GM19324 (cell line): ENCODE data around the gene SLC7A4.
"Not testable (repeated sequence)": the region's sequence is repeated elsewhere in the genome, so short reads cannot be mapped to it uniquely, and the experiment has no call there.

Source experiments
- ATAC-seq: cut with Tn5 transposase; IDR thresholded peaks from one replicate; pipeline ENCODE4 v1.9.1; 2021; ENCODE audit warnings: mild to moderate bottlenecking, moderate library complexity; ENCODE audit not compliant: unreplicated experiment, low FRiP score

Gene SLC7A4

DNA sequence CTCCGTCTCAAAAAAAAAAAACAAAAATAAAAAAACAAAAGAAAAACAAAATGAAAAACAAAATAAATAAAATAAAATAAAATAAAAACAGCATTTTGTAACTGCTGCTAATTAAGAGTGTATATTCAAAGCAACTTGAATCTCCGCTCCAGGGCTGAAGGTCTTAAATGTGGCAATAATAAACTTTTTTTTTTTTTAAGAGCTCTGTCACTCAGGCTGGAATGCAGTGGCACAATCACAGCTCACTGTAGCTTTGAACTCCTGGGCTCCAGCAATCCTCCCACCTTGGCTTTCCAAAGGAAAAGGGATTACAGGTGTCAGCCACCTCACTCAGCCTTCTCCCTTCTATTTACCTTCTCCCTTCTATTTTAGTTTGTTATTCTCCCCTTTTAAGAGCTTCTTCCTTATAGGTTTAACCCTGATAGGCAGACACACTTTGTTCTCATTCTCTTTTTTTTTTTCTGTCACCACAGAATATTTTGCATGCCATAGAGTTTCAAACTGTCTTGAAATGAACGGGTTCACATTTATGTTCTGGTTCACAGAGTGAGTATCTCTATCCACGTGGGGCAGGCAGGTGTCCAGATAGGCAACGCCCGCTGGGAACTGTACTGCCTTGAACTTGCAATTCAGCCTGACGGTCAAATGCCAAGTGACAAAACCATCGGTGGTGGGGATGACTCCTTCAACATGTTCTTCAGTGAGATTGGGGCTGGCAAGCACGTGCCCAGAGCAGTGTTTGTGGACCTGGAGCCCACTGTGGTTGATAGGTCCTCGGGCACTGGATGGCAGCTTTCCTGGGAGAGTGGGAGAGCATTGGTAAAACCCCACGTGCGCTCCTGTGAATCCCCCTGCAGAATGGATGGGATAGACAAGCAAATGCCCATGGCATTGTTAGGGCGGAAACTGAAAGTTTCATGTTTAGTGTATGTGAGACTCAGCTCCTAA, 32.8 kb upstream of the SLC7A4 start:
- ATAC-seq = no peak

- ATAC-seq = not testable (repeated sequence)
These were observed 32.1 kb upstream of the SLC7A4 start for GRCh38 chr22:21064425-21064824.

DNA sequence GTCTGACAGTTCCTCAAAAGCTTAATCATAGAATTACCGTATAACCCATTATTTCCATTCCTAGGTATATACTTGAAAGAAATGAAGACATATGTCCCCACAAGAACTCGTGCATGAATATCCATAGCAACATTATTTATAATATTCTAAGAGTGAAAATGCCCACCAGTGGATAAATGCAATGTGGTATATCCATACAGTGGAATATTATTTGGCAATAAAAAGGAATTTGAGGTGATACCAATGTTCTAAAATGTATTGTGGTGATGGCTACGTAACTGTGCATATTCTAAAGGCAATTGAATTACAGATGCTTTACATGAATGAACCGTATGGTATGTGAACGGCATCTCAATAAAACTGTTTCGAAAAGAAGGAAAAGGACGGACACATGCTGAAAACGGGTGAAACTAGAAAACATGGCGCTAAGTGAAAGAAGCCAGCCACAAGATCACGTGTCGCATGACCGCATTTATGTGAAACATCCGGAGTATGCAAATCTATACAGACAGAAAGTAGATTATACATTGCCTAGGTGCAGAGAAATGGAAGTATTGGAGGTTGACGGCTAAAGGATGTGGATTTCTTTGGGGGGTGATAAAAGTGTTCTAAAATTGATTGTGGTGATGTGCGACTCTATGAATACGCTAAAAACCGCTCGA, 29.4 kb upstream of the SLC7A4 start:
- not testable (repeated sequence) for ATAC-seq

GRCh38 chr22:21060363-21060762, 28.0 kb upstream of the SLC7A4 start:
- not testable (repeated sequence) for ATAC-seq

DNA sequence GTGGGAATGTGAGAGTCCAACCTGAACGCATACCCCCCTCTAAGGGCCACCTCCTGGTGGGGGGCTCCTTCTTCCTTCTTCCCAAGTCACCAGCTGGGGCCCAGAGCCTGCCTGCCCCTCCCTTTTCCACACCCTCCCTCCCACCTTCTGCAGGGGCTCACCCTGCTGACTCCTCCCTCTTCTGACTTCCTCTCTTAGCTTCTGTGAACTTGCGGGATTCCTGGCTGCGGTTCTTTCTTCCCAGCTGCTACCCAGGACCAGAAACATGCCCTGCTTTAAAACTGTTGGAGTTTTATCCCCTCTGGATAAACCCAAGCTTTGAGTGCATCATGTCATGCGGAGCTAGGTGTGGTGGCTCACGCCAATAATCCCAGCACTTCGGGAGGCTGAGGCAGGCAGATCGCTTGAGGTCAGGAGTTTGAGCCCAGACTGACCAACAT, 23.5 kb upstream of the SLC7A4 start:
- no peak for ATAC-seq

DNA sequence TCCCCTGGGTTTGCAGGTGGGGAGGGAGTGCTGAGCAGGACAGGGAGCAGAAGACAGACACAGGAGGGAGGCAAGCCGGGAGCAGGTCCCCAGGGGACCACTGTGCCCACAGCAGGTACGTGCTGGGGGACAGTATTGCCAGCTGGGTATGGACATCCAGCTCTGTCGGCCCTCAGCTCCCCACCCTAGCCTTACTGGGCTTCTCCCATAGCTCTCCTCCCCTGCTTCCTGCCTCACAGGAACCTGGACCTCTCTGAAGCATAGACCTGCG, 23.1 kb upstream of the SLC7A4 start:
- no peak for ATAC-seq

GRCh38 chr22:21054714-21055563, 22.6 kb upstream of the SLC7A4 start:
- ATAC-seq = no peak

GRCh38 chr22:21054046-21054713, 21.8 kb upstream of the SLC7A4 start:
- no peak for ATAC-seq

DNA sequence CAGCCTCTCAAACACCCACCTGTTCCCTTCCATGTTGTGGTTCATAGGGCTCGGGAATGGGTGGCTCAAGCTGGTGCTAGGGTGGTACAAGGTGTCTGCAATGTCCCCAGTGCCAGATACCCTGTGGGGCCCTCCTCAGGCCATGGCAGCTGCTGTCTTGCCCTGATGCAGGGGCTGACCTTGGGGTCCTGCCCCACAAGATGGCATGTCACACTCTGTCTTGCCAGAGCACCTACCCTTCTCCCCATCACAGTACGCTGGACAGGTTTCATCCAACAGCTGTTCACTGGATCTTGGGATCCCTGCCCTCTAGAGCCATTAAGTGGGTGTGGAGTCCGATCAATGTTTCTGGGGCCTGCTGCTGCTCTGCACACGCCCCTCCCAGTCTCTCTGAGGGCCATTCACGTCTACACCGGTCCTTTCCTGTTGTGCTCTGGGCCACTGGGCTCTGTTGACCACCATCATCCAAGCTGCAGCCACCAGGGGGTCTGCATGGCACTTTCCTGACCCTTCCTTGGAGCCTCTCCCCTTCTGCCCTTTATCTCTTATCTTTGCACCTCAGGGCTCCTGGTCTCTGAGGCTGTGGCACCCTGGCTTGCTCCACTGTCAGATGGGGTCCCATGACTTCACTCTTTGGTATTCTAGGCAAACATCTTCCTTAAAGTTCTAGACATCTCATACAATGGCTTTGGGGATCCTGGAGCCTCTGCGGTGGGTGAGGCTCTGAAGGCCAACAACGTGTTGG, 20.5 kb upstream of the SLC7A4 start:
- ATAC-seq = no peak

DNA sequence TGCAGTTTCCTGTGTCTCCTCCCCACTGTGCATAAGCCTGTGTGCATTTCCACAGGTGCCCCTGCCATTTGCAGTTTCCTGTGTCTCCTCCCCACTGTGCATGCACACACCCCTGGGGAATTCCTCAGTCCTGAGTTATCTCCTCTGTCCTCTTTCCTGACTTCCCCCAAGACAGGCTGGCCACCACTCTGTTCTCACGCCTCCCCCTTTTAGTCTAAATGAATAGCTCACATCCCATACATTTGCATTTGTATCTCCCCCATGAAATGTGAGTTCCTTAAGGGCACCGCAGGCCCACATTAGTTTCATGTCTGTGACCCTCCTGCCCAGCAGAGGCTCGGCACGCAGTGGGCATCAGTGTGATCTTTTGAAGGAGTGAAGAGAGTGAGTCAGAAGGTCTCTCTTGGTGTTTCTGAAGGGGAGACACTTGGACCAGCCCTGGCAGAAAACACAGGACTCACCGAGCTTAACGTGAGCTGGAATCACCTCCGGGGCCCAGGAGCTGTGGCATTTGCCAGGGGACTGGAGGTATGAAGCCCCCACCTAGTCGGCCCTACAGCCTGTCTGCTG, 19.6 kb upstream of the SLC7A4 start:
- no peak for ATAC-seq

GRCh38 chr22:21051145-21051830, 18.9 kb upstream of the SLC7A4 start:
- ATAC-seq = no peak

DNA sequence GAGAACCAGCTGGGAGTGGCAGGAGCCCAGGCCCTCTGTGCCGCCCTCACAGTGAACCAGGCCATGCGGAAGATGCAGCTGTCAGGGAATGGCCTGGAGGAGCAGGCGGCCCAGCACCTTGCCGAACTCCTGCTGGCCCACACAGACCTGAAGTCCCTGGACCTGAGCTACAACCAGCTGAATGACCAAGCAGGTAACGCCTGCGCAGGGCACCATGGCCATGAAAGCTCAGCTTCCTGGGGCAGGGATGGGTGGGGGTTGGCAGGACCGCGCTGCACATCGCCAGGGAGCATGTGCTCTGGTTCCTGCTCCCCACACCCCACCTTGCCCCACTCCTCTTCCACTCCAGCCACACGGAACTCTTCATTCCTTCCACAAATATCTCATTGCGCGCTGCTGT, 16.6 kb upstream of the SLC7A4 start:
- ATAC-seq = not testable (repeated sequence)

GRCh38 chr22:21048448-21048847, 16.1 kb upstream of the SLC7A4 start:
- ATAC-seq = not testable (repeated sequence)

GRCh38 chr22:21047730-21048129, 15.4 kb upstream of the SLC7A4 start:
- ATAC-seq = no peak

DNA sequence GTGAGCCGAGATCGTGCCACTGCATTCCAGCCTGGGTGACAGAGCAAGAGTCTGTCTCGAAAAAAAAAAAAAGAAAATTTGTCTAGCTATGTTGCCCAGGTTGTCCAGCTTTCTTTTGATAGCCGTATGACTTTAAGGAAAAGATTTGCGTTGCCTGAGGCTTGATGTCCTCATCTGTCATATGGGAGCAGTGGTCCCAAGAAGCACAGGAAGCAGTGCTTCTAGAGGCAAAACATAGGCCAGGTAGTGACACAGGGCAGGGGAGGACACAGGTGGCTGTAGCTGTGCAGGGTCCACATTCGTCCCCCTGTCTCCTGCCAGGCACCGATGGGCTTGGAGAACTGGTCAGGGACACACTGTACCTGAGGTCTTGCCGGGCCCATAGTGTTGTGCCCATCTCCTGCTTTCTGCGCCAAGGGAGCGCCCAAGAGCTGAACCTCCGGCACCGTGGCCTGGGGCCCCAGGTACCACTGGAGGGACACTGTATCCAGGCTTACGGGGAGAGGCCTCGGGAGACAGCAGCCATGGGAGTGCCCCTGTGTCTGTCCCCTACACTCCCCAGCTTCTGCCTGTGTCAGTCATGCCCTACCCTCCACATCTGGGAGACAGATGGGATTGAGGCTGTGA, 14.8 kb upstream of the SLC7A4 start:
- ATAC-seq = no peak

- peak; percentile 76 for ATAC-seq
These were observed 13.4 kb upstream of the SLC7A4 start, which contains the start of gene LRRC74B for GRCh38 chr22:21045585-21046294. Gene LRRC74B, plus strand, starts transcription at chr22:21045946. Its CDS starts 41 bp downstream, at chr22:21045987.

DNA sequence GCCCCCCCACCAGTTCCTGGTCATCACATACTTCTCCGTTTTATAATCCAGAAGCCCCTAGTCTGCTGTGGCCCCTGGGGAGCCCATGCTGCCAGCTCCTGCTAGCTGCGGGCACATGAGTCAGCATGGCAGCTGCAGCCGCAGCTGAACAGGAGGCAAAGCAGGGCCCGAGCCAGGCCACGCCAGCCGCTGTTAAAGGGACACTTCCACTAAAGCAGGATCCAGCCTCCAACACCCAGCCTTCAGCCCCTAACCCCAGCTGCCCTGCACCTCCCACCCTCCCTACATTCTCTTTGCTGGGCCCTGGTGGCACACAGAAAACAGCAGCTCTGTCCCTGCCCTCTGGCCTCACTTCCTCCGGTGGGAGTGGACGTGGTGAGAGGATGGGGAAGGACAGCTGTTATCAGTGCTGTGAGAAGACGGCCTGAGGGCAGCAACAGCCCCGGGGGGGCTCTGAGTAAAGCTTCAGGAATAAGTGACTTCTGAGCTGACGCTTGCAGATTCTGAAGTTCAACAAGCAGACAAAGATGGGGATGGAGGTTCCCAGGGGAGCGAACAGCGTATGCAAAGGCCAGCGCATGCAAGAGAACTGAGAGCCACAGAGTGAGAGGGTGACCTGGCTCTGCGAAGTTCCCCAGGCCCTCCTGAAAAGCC, 12.7 kb upstream of the SLC7A4 start:
- no peak for ATAC-seq
